H7 (cell line): ENCODE results near the gene LIN7B. TPM values are rescaled to one million over a fixed set of nuclear protein-coding genes. Genes with fewer than 3 reads are reported as not detected.

Source experiments
- total RNA-seq: library from RNA; depleted of rRNA; stranded (reverse); fragments of >200 nt; shearing (Covaris generic); gene quantifications from 2 replicates; pipeline ENCODE4 v1.2.3, GENCODE V29; 2014; rRNA removed

LIN7B gene
- total RNA-seq, 1 experiment from 2014 or later, result 4.1 TPM

Other genes starting within 250 kb of the LIN7B start
- 20.6 and 25.6 TPM in 2 replicates for gene PLEKHA4, start 245.8 kb upstream of the LIN7B start, total RNA-seq
- 20.3 and 21.6 TPM in 2 replicates for gene PPP1R15A, start 241.9 kb upstream of the LIN7B start, total RNA-seq
- gene TULP2, start 215.6 kb upstream of the LIN7B start, total RNA-seq, result 0.52 and 1.1 TPM in 2 replicates
- 173 and 203 TPM in 2 replicates for gene NUCB1, start 214.1 kb upstream of the LIN7B start, total RNA-seq
- gene DHDH, start 180.7 kb upstream of the LIN7B start, total RNA-seq, result not detected in 2 replicates
- 57.8 and 72.6 TPM in 2 replicates for gene BAX, start 159.5 kb upstream of the LIN7B start, total RNA-seq
- 2,437 and 3,282 TPM in 2 replicates for gene FTL, start 149.1 kb upstream of the LIN7B start, total RNA-seq
- gene GYS1, start 121.1 kb upstream of the LIN7B start, total RNA-seq, result 35.2 and 50.2 TPM in 2 replicates
- 256 and 327 TPM in 2 replicates for gene RUVBL2, start 120.5 kb upstream of the LIN7B start, total RNA-seq
- not detected in 2 replicates for gene LHB, start 97.3 kb upstream of the LIN7B start, total RNA-seq
- gene CGB3, start 90.0 kb upstream of the LIN7B start, total RNA-seq, result not detected in 2 replicates
- 1.4 TPM in 1 of 2 replicates, not detected in the other for gene CGB2, start 82.5 kb upstream of the LIN7B start, total RNA-seq
- gene CGB1, start 77.5 kb upstream of the LIN7B start, total RNA-seq, result not detected in 2 replicates
- gene CGB5, start 70.5 kb upstream of the LIN7B start, total RNA-seq, result not detected in 2 replicates
- not detected in 2 replicates for gene CGB8, start 65.3 kb upstream of the LIN7B start, total RNA-seq
- not detected in 2 replicates for gene CGB7, start 56.6 kb upstream of the LIN7B start, total RNA-seq
- gene NTF4, start 49.6 kb upstream of the LIN7B start, total RNA-seq, result 0.81 and 1.2 TPM in 2 replicates
- gene KCNA7, start 41.7 kb upstream of the LIN7B start, total RNA-seq, result not detected in 2 replicates
- gene SNRNP70, start 28.9 kb upstream of the LIN7B start, total RNA-seq, result 338 and 397 TPM in 2 replicates
- gene C19orf73, start 4.8 kb downstream of the LIN7B start, total RNA-seq, result 1.4 and 3.2 TPM in 2 replicates
- gene PPFIA3, start 5.2 kb downstream of the LIN7B start, total RNA-seq, result 21.1 and 23.6 TPM in 2 replicates
- gene HRC, start 41.0 kb downstream of the LIN7B start, total RNA-seq, result 0.45 and 0.81 TPM in 2 replicates
- gene TRPM4, start 43.4 kb downstream of the LIN7B start, total RNA-seq, result 10.2 and 12.8 TPM in 2 replicates
- gene SLC6A16, start 210.8 kb downstream of the LIN7B start, total RNA-seq, result 0.24 and 4.3 TPM in 2 replicates
- gene CD37, start 221.0 kb downstream of the LIN7B start, total RNA-seq, result 0.44 TPM in 1 of 2 replicates, not detected in the other
- 110 and 155 TPM in 2 replicates for gene TEAD2, start 248.0 kb downstream of the LIN7B start, total RNA-seq
- 3.6 and 4.3 TPM in 2 replicates for gene DKKL1, start 249.5 kb downstream of the LIN7B start, total RNA-seq